SIG-M5 treated with dmso at 0.1 percent for 504 hours (cell line): ENCODE measurements around the gene ORMDL3.
"Not testable (repeated sequence)": the region's sequence is repeated elsewhere in the genome, so short reads cannot be mapped to it uniquely, and the experiment has no call there.

Experiments
- DNase-seq: peaks from one replicate; lab custom pipeline; 2025; ENCODE audit not compliant: unreplicated experiment; lab: John Stamatoyannopoulos, UW

The ORMDL3 gene

GRCh38 chr17:39950871-39951348 is 23.5 kb upstream of the ORMDL3 start:
- DNase-seq = no peak

DNA sequence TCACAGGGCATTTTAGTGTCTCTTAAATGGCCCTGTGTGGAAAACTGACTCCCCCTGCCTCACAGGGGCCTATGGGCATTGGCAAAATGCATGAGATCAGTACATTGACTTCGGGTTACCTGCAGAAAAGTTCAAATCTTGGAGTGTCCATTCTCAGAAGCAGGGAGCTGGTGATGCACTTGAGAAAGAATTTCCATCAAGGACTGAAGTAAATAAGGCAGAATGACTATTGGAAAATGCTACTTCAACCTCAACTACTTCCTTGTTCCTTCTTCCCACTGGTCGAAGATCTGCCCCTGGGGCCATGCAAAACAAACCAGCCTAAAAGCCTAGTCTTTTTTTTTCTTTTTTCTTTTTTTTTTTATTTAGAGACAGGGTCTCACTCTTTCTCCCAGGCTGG is 21.6 kb upstream of the ORMDL3 start:
- no peak for DNase-seq

- DNase-seq = not testable (repeated sequence)
Observed at GRCh38 chr17:39948489-39948828, 21.1 kb upstream of the ORMDL3 start.

DNA sequence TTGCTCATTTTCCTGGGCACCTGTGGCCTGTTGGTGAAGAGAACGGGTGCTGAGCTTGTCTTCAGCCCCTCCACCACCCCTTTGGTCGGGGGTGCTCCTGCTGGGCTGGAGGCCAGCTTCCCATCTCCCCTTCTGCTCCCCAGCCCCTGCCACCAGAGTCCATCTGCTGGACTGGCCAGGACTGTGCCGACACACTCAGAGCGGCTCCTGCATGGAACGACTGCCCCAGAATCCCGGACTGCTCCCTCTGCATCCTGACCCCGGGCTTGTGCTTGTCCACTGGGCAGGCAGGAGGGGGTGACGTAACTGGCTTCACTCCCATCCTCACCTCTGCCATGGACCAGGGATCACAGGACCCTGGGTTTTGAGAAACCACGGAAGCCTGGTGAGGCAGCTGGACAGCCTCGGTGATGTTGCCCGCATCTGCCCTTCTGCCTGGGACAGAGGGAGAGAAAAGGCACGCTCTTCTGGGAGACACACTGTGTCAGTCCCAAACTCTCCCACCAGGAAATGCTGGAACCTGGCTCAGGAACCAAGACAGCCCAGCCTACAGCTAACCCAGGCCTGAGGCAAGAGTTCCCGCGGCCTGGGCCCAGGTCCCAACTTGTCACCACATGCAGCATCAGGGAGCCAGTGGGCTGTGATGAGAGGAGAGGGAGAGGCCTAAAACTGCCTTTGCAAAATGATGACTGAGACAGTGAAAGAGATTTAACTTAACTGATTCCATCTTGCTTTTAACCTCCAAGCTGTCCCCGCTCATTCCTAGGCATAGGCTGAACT is 19.3 kb upstream of the ORMDL3 start:
- no peak for DNase-seq

DNA sequence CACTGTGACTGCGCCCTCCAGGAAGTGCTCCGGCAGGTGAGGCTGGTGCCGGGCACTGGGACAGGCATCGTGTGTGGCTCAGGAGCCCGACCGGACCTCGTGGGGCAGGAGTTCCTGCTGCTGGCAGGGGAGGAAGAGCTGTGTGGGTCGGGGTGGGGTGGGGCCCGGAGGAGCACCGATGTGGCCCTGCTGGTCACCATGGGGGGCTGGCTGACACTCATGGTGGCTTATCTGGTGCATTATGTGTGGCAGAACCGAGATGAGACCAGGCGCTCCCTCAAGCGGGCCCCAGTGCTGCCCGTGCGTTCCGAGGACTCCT is 17.0 kb upstream of the ORMDL3 start:
- DNase-seq = no peak

DNA sequence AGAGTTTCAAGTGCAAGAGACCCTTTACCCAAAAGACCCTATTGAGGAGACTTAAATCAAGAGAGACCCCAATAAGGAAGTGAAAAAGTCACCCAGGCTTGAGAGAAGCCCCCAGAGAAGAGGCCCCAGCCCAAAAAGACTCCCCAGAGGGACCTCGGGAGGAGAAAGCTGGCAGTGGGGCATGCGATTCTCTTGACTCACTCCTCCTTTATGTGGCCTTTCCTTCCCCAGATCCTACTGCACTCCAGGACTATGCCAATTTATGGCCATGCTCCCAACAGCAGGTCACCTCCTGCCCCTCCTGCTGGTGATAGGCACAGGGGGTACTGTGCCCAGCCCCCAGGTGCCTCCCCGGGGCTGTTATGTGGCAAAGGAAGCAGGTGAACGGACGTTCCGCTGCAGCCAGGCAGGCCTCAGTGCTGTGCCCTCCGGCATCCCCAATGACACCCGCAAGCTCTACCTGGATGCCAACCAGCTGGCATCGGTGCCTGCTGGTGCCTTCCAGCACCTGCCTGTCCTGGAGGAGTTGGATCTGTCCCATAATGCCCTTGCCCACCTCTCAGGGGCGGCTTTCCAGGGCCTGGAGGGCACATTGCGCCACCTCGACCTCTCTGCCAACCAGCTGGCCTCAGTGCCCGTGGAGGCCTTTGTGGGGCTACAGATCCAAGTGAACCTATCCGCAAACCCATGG is 16.4 kb upstream of the ORMDL3 start:
- no peak for DNase-seq

DNA sequence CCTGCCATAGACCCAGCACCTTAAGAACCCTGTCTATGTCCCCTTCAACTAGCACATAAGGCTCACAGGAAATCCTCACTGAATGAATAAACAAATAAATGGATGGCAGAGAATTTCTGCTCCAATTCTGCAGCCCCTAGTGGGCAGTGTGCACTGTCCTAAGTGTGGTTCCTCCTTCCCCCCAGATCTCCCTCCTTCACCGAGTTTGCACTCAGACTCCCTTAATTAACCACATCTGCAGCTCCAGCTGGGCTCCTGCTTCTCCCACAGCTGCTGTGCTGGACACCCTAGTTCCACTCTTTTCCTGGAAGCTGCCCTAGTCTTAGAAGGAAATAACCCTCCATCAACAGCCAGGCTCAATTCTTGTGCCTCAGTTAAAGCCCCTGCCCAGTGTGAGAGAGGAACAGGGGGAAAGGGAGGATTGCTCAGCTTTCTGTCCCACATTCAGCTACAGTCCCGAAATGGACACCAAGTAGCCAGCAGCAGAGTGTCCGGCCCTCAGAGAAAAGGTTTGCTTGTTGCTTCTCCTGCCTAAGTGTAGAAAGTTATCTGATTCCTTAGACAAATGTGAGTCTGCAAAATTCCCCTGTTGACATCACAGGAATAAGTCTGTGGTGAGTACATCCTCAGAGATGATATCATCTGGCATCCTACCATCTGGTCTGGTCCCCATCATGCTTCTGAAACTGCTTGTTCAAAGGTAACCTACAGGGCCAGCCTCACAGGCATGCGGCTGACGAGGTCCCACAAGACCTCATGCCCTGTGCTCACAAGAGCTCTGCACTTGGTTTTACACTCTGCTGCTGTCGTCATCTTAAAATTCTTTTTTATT is 12.4 kb upstream of the ORMDL3 start:
- DNase-seq = peak; percentile 41

GRCh38 chr17:39939106-39939505 is 11.7 kb upstream of the ORMDL3 start:
- no peak for DNase-seq

- DNase-seq = no peak
Observed at GRCh38 chr17:39938140-39938869, 10.9 kb upstream of the ORMDL3 start.

DNA sequence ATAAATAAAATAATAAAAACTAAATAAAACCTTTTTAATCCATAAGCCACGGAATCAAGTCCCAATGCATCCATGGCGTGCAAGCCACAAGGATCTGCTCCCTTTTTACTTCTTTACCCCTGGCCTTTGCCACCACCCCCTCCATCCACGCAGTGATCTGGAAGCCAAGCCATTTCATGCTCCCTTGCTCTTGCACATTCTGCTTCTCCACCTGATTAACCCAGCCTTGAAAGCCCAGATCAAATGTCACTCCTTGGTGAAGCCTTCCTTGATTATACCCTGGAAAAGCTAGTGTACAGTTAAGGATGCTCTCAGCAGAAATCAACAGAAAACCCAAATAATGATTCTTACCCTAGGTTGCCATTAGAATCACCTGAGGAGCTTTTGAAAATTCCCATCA is 10.0 kb upstream of the ORMDL3 start:
- no peak for DNase-seq

- no peak for DNase-seq
Observed at GRCh38 chr17:39935909-39936308, 8.5 kb upstream of the ORMDL3 start.

GRCh38 chr17:39934324-39934723 is 6.9 kb upstream of the ORMDL3 start:
- DNase-seq = no peak

GRCh38 chr17:39933912-39934311 is 6.5 kb upstream of the ORMDL3 start:
- DNase-seq = no peak

DNA sequence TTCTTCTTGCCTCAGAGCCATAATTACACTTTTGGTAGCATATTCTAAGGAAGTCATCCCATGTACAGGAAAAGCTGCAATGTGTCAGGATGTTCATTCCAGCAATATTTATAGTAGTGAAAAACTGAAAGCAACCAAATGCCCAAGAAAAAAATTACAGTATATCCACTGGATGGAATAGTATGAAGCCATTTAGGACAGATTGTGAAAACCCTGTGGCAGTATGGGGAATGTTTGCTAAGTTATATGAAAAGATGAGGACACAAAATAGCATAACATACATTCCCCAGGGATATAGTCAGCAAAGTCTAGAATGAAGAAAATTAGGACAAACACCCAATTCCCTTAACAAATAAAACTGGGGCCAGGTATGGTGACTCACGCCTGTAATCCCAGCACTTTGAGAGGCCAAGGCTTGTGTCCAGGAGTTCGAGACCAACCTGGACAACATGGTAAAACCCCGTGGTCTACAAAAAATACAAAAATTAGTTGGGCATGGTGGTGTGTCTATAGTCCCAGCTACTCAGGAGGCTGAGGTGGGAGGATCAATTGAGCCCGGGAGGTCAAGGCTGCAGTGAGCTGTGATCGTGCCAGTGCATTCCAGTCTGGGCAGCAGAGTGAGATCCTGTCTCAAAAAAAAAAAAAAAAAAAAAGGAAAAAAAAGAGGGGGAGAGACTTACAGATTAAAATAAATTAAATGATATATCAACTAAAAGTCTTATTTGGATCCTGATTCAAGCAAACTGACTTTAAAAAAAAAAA is 2.4 kb upstream of the ORMDL3 start:
- no peak for DNase-seq

DNA sequence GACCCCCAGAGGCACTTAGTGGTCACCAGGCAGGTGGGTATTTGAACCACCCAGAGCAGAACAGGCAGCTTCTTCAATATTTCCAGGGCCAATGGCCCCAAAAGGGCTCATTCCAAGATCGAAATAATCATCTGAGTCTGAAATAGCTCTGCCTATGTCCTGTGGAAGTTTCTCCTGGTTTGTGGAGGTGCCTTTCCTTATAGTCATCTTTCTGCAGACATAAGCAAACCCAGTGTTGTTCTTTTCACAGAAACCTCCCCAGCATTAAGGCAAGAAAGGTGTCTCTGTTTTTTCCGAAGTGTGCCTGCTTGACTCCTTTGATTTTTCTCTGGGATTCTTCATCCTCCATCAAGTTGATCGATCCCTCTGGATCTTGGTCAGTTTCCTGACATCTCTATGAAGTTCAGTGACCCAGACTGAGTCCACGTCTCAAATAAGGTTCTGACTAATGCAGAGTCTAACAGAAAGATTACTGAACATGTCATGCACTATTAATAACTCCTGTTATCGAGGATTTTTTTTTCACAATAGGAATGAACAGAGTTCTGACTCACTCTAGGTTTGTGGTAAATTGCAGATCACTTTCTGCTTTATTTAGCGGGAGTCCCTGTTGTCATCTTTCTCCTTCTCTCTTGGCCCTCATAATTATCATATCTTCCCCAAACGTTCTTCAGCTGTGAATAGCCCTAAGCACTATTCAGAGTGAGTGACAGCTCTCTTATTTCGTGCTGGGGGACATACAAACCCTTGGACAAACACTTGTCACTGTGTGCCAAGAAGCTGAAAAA is 1.7 kb upstream of the ORMDL3 start:
- peak; percentile 95 for DNase-seq

DNA sequence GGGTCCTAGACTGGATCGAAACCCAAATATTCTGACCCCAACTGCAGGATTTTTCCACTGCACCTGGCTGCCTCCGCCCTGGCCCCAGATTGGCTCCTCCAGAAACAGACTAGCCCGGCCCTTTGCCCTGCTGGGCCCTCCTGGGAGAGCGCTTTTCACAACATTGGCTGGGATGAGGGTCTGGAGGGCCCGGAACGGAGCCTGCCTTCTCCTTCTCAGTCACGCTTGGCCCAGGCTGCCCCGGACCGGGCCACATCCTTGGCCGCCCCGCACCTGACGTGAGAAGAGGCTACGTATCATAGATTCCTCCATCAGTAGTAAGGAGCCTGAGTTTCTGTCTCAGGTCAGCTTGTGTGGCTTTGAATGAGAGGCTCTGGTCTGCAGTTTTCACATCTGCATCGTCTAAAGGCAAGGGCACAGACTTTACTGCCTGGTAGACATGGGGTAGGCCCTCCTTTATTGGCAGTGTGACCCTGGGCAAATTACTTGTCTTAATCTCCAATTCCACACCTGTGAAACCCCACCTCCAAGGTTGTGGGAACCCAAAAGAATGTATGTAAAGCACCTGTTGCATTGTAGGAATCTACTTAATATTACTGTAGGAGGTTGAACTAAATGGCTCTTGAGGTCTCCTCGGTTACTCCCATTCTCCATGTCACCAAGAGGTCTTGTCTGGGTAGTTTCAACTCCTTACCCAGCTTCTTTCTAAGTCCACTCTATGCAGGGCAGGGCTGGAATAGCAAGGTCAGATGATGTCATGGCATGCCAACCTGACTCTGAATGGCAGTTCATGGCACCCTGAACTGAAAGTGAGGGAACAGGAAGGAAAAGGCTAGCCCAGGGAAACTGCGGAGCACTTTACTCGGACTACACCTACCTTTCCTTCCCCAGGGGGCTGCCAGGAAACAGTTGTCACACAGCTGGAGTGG is 792 bp upstream of the ORMDL3 start:
- DNase-seq = no peak

DNA sequence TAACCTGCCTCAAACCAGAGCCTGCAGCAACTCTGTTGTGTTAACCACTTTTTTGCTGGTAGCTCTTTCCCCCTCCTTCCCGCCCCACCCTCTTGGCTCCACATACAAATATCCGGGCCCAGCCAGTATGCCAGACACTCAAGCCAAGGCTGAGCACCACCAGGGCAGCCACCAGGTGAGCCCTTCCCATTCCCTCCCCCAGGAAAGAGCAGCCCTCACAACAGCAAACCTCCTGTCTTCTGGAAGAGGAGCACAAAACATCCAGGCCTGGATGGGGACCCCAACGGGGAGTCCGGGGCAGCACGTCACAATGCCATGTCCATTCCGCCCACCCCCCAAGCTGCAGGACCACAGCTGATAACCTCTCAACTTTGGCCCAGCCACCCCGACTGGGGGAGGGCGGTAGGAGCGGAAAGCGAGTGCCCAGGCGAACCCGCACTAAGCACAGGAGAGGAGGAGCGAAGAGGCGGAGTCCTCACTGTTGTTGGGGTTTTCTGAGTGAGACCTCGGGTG is 757 bp downstream of the ORMDL3 start:
- DNase-seq = peak; percentile 23

DNA sequence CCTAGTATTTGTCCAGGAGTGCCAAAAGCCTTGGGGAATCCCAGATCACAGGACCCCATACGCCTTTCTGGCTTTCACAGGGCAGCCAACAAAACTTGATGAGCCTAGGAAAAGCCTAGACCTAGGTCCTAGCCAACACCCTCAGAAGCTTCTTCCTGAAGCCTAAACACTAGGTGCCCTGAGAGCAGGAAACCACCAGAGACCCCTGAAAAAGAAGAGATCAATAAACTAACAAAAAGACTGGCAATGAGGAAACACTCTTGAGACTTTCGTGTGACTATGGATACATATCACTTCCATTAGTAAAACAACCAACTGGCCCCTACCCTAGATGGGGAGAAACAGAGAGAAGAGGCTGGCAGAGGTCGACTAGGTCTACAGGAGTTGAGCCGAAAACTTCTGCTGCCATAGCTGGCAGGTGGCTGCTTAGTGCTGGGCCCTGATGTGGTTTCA is 1.2 kb downstream of the ORMDL3 start:
- DNase-seq = peak; percentile 35
